T-cell (primary cell): ENCODE measurements around the gene TMEM107. TPM values are rescaled to one million over a fixed set of nuclear protein-coding genes. Genes with fewer than 3 reads are reported as not detected.

Experiments used
- ATAC-seq, 4 experiments: fragments of 200-7000 bp in 3 of 4; fragments of 150-1000 bp in 1 of 4; cut with Tn5 transposase; replicated peaks in 1 of 4; 1 replicate in 3 of 4; 2 replicates in 1 of 4; pipeline ENCODE4 v1.10.0; 2021; ENCODE audit warnings: moderate library complexity in 3 of 4, mild to moderate bottlenecking in 2 of 4, moderate number of reproducible peaks in 1 of 4
- CTCF ChIA-PET, 2 donors: fragments of 300-600 bp; sonication (Branson Sonifier 250); formaldehyde crosslinking; loops; one replicate each; lab custom pipeline; 2022; ENCODE audit warnings: antibody characterized with exemption in 2 of 2; lab: Charles Lee
- POLR2A ChIA-PET, 2 donors: fragments of 300-600 bp; sonication (Branson Sonifier 250); formaldehyde crosslinking; loops; one replicate each; lab custom pipeline; 2022; ENCODE audit warnings: antibody characterized with exemption in 2 of 2; lab: Charles Lee
- DNase-seq, 35 experiments: peaks; one replicate each; pipeline versions ENCODE4 v3.0.0 to v3.0.0-alpha.2; 2013 to 2023
- H3K27ac ChIP-seq: one replicate; pipeline ENCODE4 v1.5.1; 2013; ENCODE audit warnings: low read length
- H3K27me3 ChIP-seq, 2 experiments: replicated peaks in 1 of 2; 1 replicate in 1 of 2; 2 replicates in 1 of 2; pipeline versions ENCODE4 v1.6.1 to v1.7.0; 2013; ENCODE audit warnings: low read length in 1 of 2, mixed read lengths in 1 of 2; ENCODE audit not compliant: control insufficient read depth in 2 of 2, insufficient read depth in 2 of 2; ENCODE audit errors: extremely low read depth in 1 of 2
- H3K36me3 ChIP-seq, 2 donors: 1 replicate in 1 of 2; 2 replicates in 1 of 2; pipeline versions ENCODE4 v1.6.1 to v1.7.0; 2013; ENCODE audit warnings: low read length in 1 of 2; ENCODE audit not compliant: control insufficient read depth in 2 of 2, insufficient read depth in 1 of 2; ENCODE audit errors: extremely low read depth in 1 of 2
- H3K4me1 ChIP-seq, 2 experiments: 1 replicate in 1 of 2; 2 replicates in 1 of 2; pipeline versions ENCODE4 v1.6.1 to v1.7.0; 2013; ENCODE audit warnings: low read length in 2 of 2, mixed read lengths in 1 of 2; ENCODE audit not compliant: insufficient read depth in 2 of 2, control insufficient read depth in 1 of 2; ENCODE audit errors: extremely low read depth in 1 of 2
- H3K4me3 ChIP-seq, 2 donors: 1 replicate in 1 of 2; 2 replicates in 1 of 2; pipeline versions ENCODE4 v1.5.1 to v1.7.0; 2013; ENCODE audit warnings: mild to moderate bottlenecking in 2 of 2, low read length in 1 of 2, moderate library complexity in 1 of 2; ENCODE audit not compliant: control insufficient read depth in 1 of 2; ENCODE audit errors: extremely low read depth in 1 of 2
- H3K9me3 ChIP-seq: 2 replicates; pipeline ENCODE4 v1.7.0; 2013
- H3K27ac Mint-ChIP-seq, 2 donors: one replicate each; pipeline ENCODE4 v1.8.0; 2020 to 2021; ENCODE audit warnings: mild to moderate bottlenecking in 2 of 2, mixed read lengths in 2 of 2
- H3K27me3 Mint-ChIP-seq, 2 donors: one replicate each; pipeline ENCODE4 v1.8.0; 2021 to 2022; ENCODE audit warnings: mixed read lengths in 2 of 2
- H3K36me3 Mint-ChIP-seq: one replicate; pipeline ENCODE4 v1.8.0; 2021; ENCODE audit warnings: mixed read lengths
- H3K4me1 Mint-ChIP-seq, 3 donors: one replicate each; pipeline ENCODE4 v1.8.0; 2020 to 2022; ENCODE audit warnings: mixed read lengths in 3 of 3, mild to moderate bottlenecking in 1 of 3
- H3K4me3 Mint-ChIP-seq, 3 donors: one replicate each; pipeline ENCODE4 v1.8.0; 2020 to 2022; ENCODE audit warnings: mild to moderate bottlenecking in 3 of 3, mixed read lengths in 3 of 3, moderate library complexity in 3 of 3
- H3K9me3 Mint-ChIP-seq, 3 donors: one replicate each; pipeline ENCODE4 v1.8.0; 2020 to 2022; ENCODE audit warnings: mixed read lengths in 3 of 3
- WGBS: methylation state at CpG from one replicate; pipeline ENCODE4 v1.1.5; 2013; ENCODE audit warnings: missing lambda C conversion rate; ENCODE audit not compliant: insufficient coverage; 5-methylcytosine and 5-hydroxymethylcytosine counted together
- total RNA-seq, 35 experiments: library from RNA in 6 of 35; stranded (reverse) in 6 of 35; fragments of 120-200 nt in 1 of 35; gene quantifications; one replicate each; pipeline versions ENCODE4 v1.2.1 to v1.2.4 and lab custom pipeline; 2013 to 2026

The TMEM107 gene
- total RNA-seq (10 to 100 TPM; 23.4 to 28.9 (median 25.0) TPM), total RNA-seq (lab: John Stamatoyannopoulos, UW) (4.8 to 40.2 (median 14.6) reads per million in 29 experiments)
- total RNA-seq (2013), result 52.1 TPM

DNA sequence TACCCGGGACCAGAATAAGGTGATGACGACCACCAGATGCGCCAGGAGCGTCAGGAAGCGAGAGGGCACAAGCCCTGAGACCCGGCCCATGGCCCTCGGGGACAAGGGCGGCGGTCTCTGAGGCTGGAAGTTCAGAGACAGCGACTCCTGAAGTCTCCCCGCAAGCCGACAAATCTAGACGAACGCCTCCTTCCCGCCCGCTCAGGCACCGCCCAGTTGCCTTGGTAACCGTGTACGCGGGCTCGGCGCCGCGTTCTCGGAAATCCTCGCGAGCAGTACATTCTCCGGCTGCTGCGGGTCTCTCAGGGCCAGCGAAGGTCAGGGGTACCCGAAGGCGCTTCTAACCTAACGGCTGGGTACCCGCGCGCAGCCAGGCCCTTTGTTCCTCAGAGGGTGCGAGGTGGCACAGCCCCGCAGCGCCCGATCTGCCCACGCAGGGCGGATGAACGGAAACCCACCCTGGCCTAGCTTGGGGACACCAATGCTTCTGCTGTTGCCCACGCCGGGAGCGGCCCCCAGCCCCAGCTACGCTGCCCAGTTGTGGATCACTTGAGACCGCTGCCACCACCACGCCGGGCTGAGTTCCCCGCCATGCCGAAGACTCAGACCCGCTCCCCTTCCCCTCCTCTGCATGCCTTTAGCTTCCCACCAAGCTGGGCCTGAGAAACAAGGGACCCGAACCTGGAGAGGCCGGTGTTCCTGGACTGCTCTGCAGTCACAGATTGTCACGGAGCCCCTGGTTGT is at the start of gene TMEM107:
Gene TMEM107, minus strand, starts transcription at position 184 of the 744 bp plus-strand sequence. Its CDS starts 94 bp downstream, at position 90.
- 3% methylated on average over 53 of the region's 56 CpGs for WGBS
- Histone ChIP-seq H3K4me3 (peak within 1 kb of the TSS; percentile 64 to 75), H3K9me3 (no peaks in the 10 kb centered on the region), H3K27me3 (no peaks in the 10 kb centered on the region), H3K27ac (peak within 1 kb of the TSS; percentile 69), H3K36me3 (no peaks in the 10 kb centered on the region), H3K4me1 (peaks cover 22 to 49% of the 10 kb centered on the region in 2 experiments)
- Mint-ChIP-seq H3K4me3 (peak within 1 kb of the TSS; percentile 86 to 90 (median 89)), H3K36me3 (no peaks in the 10 kb centered on the region), H3K4me1 (peaks cover 43 to 54% (median 53%) of the 10 kb centered on the region in 3 donors), H3K27me3 (no peaks in the 10 kb centered on the region), H3K9me3 (no peaks in the 10 kb centered on the region), H3K27ac (peak within 1 kb of the TSS; percentile 93 to 94)
- ATAC-seq, result peak; percentile 57 to 74 (median 74)
- POLR2A ChIA-PET, result interaction anchor here (0.6 to 1.0 kb wide), 2 partner anchors 9 to 38 kb away, joined by 3 read pairs; no protein-coding TSS in a partner anchor
- DNase-seq, result peak; percentile 72 to 93 (median 83)
- CTCF ChIA-PET, result interaction anchor here in 1 of 2 donors (0.6 to 0.7 kb wide), 2 partner anchors 39 to 66 kb away, joined by 3 read pairs; no protein-coding TSS in a partner anchor

DNA sequence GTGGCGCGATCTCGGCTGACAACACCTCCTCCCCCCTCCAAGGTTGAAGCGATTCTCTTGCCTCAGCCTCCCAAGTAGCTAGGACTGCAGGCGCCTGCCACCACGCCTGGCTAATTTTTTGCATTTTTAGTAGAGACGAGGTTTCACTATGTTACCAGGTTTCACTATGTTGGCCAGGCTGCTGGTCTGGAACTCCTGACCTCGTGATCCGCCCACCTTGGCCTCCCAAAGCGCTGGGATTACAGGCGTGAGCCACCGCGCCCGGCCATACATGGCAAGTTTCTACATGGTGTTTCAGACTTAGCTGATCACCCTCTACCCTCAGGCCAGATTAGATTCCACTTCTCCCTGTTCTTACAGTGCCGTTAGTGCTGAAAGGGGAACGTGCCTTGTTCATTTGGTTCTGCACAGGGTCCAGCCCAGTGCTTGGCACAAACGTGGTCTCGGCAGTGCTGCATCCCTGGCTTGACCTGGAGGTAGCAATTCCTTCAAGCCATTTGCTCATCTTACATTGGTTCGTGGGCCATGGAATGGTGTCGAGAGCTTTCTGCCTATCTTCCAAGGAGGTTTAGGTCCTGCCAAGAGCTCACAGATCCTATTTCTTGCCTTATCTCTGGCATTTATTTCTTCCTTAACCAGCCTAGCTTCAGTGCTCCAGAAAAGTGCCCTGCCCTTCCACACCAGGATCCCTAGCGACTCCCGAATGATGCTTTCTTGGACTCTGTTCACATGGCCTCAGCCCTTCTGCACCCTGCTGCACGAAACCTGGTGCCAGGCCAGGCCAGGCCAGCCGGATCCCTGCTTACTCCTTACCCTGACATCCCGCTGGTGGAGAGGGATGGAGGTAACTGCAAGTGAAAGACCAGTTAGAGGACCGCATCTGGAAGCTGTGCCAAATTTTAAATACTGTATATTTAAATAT is 49.0 kb upstream of the TMEM107 start:
- Mint-ChIP-seq H3K36me3 (peaks cover 36% of the 10 kb centered on the region), H3K9me3 (no peaks in the 10 kb centered on the region), H3K27me3 (peaks cover 0 to 9% of the 10 kb centered on the region in 2 donors), H3K4me3 (peak overlapping the region; percentile 39 to 87 (median 69)), H3K4me1 (peaks cover 55 to 80% (median 69%) of the 10 kb centered on the region in 3 donors), H3K27ac (peak overlapping the region; percentile 95 to 98)
- DNase-seq, result peak in 1 of 35 experiments; percentile 8
- CTCF ChIA-PET, result interaction anchor here (0.6 to 1.2 kb wide), 6 partner anchors 22 to 132 kb away, joined by 3 read pairs; partner anchors contain the start of genes BORCS6 (in 1 of the 2) and CTC1 (in 1 of the 2)
- no peak for ATAC-seq
- peaks cover 14 to 62% of the 10 kb centered on the region in 2 experiments for H3K4me1 ChIP-seq
- no peaks in the 10 kb centered on the region for H3K9me3 ChIP-seq
- H3K4me3 ChIP-seq, result no peak overlapping the region
- H3K27ac ChIP-seq, result no peak overlapping the region
- no peaks in the 10 kb centered on the region for H3K27me3 ChIP-seq
- peaks cover 10 to 36% of the 10 kb centered on the region in 2 donors for H3K36me3 ChIP-seq
- POLR2A ChIA-PET, result interaction anchor here (0.6 to 1.1 kb wide), 7 partner anchors 10 to 150 kb away, joined by 3 to 7 read pairs (median 3); partner anchors contain the start of genes CTC1 (in 2 of the 2) and PFAS (in 1 of the 2)
- WGBS, result 96% methylated on average over 21 of the region's 26 CpGs

DNA sequence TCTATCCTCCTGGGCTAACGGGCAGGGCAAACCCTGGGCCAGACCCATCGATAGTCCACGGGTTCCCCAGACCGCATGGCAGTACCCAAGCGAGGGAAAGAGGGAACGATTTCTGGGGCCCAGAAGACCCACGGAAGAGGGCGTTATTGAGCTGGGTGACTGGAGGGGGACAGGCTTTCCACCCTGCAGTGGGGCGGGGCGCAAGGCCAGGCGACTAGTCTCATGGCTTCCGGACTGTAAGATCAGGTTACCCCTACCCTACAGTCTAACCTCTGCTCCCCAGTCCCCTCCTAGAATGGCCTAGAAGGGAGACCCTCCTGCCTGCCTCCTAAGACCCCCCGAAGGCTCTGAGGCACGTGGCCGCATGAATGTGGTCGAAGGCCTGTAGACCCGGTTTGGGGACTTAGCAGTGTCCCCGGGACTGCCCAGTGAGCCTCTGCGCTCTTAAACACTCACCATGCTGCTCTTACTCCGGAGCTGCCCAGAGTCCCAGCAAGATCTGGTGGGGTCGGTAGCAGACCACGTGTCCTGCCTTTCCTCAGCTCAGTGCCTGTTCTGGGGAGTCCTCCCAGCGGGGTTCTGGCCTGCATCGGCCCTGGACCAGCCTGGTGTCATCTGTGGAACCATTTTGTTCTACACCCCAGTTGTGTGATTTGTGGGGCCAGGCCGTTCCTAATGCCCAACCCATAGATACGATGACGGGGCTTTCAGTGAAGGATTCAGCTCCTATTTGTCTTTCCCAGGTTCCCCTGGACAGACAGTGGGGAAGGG is 47.4 kb upstream of the TMEM107 start:
- Histone ChIP-seq H3K27ac (peak overlapping the region; percentile 96), H3K9me3 (no peaks in the 10 kb centered on the region), H3K4me1 (peaks cover 14 to 73% of the 10 kb centered on the region in 2 experiments), H3K36me3 (peaks cover 0 to 29% of the 10 kb centered on the region in 2 donors), H3K27me3 (no peaks in the 10 kb centered on the region), H3K4me3 (peak overlapping the region; percentile 91 to 93)
- ATAC-seq (peak in 3 of 4 experiments; percentile 8 to 14 (median 13)), DNase-seq (peak in 31 of 35 experiments; percentile 12 to 64 (median 37))
- peak overlapping the region; percentile 95 to 98 for H3K27ac Mint-ChIP-seq
- H3K9me3 Mint-ChIP-seq, result no peaks in the 10 kb centered on the region
- peaks cover 26% of the 10 kb centered on the region for H3K36me3 Mint-ChIP-seq
- 37% methylated on average over 13 of the region's 27 CpGs for WGBS
- H3K27me3 Mint-ChIP-seq, result peaks cover 0 to 9% of the 10 kb centered on the region in 2 donors
- H3K4me1 Mint-ChIP-seq, result peaks cover 59 to 70% (median 70%) of the 10 kb centered on the region in 3 donors
- ChIA-PET CTCF (interaction anchor here (0.6 to 2.9 kb wide), 6 partner anchors 36 to 251 kb away, joined by 3 to 27 read pairs (median 7); partner anchors contain the start of gene SLC25A35 (in 1 of the 2)), POLR2A (interaction anchor here (0.7 to 3.3 kb wide), 5 partner anchors 20 to 72 kb away, joined by 3 to 17 read pairs (median 4); partner anchors contain the start of genes CTC1 (in 1 of the 2) and SLC25A35 (in 1 of the 2))
- peak overlapping the region; percentile 87 to 94 (median 92) for H3K4me3 Mint-ChIP-seq

DNA sequence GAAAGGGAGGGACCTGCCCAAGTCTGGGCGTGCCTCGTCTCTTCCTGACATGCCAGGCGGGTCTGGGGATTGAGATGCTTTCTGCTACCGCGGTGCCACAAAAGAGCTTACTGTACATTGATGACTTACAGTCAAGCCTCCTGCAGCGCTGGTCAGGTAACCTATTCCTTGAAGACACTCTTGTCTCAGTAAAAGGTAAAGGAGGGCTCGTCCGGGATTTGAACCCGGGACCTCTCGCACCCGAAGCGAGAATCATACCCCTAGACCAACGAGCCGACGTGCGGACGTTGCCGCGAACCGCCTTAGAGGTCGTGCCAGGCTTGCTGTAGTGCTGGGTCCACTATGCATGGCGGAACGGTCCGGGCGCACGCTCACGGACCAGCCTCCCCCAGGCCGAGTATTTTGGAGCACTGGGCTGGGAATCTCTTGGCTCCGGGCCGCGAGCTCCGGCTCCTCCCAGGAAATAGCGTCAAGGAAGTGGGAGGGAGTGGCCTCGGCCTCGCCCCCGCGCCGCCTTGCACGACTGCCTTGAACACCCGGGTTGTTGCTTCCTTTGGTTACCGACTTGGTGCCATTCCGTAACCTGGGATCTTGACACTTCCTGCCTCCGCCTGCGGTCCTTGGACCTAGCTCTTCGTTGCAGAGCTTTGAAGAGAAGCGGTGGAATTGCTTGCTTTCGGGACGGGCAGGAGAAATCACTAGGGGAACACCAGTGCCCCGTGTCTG is 46.6 kb upstream of the TMEM107 start:
- peak overlapping the region; percentile 96 for H3K27ac ChIP-seq
- peak; percentile 75 to 92 (median 84) for DNase-seq
- Mint-ChIP-seq H3K9me3 (no peaks in the 10 kb centered on the region), H3K27me3 (peaks cover 0 to 9% of the 10 kb centered on the region in 2 donors), H3K4me3 (peak overlapping the region; percentile 87 to 94 (median 92)), H3K4me1 (peaks cover 61 to 73% (median 69%) of the 10 kb centered on the region in 3 donors), H3K27ac (peak overlapping the region; percentile 95 to 98), H3K36me3 (peaks cover 20% of the 10 kb centered on the region)
- ChIA-PET POLR2A (interaction anchor here (0.9 to 3.3 kb wide), 5 partner anchors 21 to 62 kb away, joined by 3 to 17 read pairs (median 4); no protein-coding TSS in a partner anchor), CTCF (interaction anchor here in 1 of 2 donors (1.0 to 2.9 kb wide), 8 partner anchors 12 to 103 kb away, joined by 3 to 27 read pairs (median 7); partner anchors contain the start of genes AURKB, CTC1, PFAS and RANGRF)
- 0% methylated on average over 39 of the region's 49 CpGs for WGBS
- peak; percentile 57 to 59 (median 58) for ATAC-seq
- H3K4me1 ChIP-seq, result peaks cover 14 to 73% of the 10 kb centered on the region in 2 experiments
- peaks cover 0 to 21% of the 10 kb centered on the region in 2 donors for H3K36me3 ChIP-seq
- H3K9me3 ChIP-seq, result no peaks in the 10 kb centered on the region
- H3K4me3 ChIP-seq, result peak overlapping the region; percentile 91 to 93
- no peaks in the 10 kb centered on the region for H3K27me3 ChIP-seq

DNA sequence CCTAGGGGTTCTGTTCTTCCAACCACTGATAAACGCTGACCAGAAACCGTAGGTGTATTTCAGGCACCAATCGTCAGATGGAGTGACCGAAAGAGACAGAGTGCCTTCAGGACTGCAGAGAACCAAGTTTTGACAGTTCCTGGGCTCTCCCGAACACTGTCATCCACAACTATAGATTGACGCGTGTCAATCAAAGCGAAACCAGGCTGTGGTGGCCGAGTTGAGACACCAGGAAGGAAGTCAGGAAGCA is 46.1 kb upstream of the TMEM107 start:
- Mint-ChIP-seq H3K27me3 (peaks cover 0 to 9% of the 10 kb centered on the region in 2 donors), H3K9me3 (no peaks in the 10 kb centered on the region), H3K4me3 (peak overlapping the region; percentile 87 to 94 (median 92)), H3K27ac (peak overlapping the region; percentile 95 to 98), H3K36me3 (peaks cover 15% of the 10 kb centered on the region), H3K4me1 (peaks cover 56 to 68% (median 64%) of the 10 kb centered on the region in 3 donors)
- Histone ChIP-seq H3K36me3 (peaks cover 0 to 16% of the 10 kb centered on the region in 2 donors), H3K4me1 (peaks cover 14 to 68% of the 10 kb centered on the region in 2 experiments), H3K27ac (peak overlapping the region; percentile 96), H3K27me3 (no peaks in the 10 kb centered on the region), H3K9me3 (no peaks in the 10 kb centered on the region), H3K4me3 (peak overlapping the region; percentile 91 to 93)
- POLR2A ChIA-PET, result interaction anchor here (1.1 to 3.3 kb wide), 8 partner anchors 30 to 73 kb away, joined by 3 to 17 read pairs (median 7); partner anchors contain the start of genes BORCS6 (in 1 of the 2) and SLC25A35 (in 1 of the 2)
- 0% methylated on average over 9 of the region's 9 CpGs for WGBS
- CTCF ChIA-PET, result interaction anchor here in 1 of 2 donors (1.0 to 2.9 kb wide), 8 partner anchors 11 to 103 kb away, joined by 3 to 27 read pairs (median 7); partner anchors contain the start of genes AURKB, CTC1, PFAS and RANGRF
- peak in 4 of 35 experiments; percentile 66 to 90 (median 80) for DNase-seq
- ATAC-seq, result peak; percentile 36 to 59 (median 46)
